ENCODE results near the gene ZNRD2. TPM values are rescaled to one million over a fixed set of nuclear protein-coding genes. Genes with fewer than 3 reads are reported as not detected.

Gene ZNRD2
- total RNA-seq, 2 experiments from 2014 or later = 39.2 to 40.7 TPM

DNA sequence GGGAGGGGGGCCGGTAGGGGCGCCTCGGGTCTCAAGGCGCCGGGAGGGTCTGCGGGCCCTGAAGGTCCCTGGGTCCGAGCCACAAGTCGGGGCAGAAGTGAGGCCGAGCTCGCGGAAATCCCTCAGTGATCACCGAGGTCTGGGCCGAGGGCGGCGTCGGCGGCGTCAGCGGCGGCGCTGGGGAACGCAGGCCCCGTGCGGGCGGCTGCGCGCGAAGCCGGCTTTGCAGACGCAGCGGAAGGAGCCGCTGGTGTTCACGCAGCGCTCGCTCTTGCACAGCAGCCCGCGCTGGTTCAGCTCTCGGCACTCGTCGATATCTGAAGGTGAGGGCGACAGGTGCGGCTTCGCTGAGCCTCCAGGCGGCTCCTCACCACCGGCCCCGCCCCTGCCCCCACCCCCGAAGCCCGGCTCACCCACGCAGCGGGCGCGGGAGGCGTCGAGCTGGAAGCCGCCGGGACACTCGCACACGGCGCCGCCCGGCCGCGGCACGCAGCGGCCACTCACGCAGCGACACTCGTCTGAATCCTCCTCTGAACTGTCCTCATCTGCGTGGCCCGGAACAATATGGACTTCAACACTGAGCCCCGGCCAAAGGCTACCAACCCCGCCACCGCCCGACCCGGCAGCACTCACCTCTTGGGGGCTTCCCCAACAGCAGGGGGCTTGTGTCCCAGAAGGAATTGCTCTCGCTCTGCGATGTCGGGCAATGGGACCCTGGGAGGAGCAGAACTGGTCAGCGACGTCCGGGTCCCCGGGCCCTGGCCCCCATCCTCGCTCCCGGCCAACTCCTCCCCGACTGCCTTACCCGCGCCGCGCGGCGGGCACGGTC lies 31.1 kb upstream of the ZNRD2 start:
- ATAC-seq = no peak
- ChIA-PET CTCF (interaction anchor here (1.7 to 8.4 kb wide), 9 partner anchors 10 to 279 kb away, joined by 4 to 172 read pairs (median 33); partner anchors contain the start of genes EHBP1L1, FAM89B, KCNK7 and LTBP3), POLR2A (interaction anchor here (1.1 to 1.4 kb wide), 5 partner anchors 13 to 114 kb away, joined by 3 to 5 read pairs (median 3); partner anchors contain the start of gene MALAT1)
- no peaks in the 10 kb centered on the region for H3K27me3 Mint-ChIP-seq (ENCODE audit: low read depth)
- H3K9me3 Mint-ChIP-seq (ENCODE audit: insufficient read depth) = no peaks in the 10 kb centered on the region
- H3K27ac Mint-ChIP-seq = no peak overlapping the region
- H3K4me1 Mint-ChIP-seq (ENCODE audit: low read depth) = peaks cover 17% of the 10 kb centered on the region
- H3K36me3 Mint-ChIP-seq (ENCODE audit: low read depth) = peaks cover 16% of the 10 kb centered on the region
- peak overlapping the region; percentile 28 for H3K4me3 Mint-ChIP-seq
- no peak for DNase-seq

- ATAC-seq (peak; percentile 79), DNase-seq (no peak)
- Mint-ChIP-seq H3K27me3 (ENCODE audit: low read depth) (no peaks in the 10 kb centered on the region), H3K9me3 (ENCODE audit: insufficient read depth) (no peaks in the 10 kb centered on the region), H3K36me3 (ENCODE audit: low read depth) (peaks cover 12% of the 10 kb centered on the region), H3K4me3 (peak overlapping the region; percentile 79), H3K27ac (peak overlapping the region; percentile 82), H3K4me1 (ENCODE audit: low read depth) (peaks cover 14% of the 10 kb centered on the region)
- CTCF ChIA-PET = interaction anchor here (0.7 to 8.4 kb wide), 21 partner anchors 9 to 417 kb away, joined by 3 to 172 read pairs (median 8); partner anchors contain the start of genes EHBP1L1, FAM89B, FAU and KAT5
- POLR2A ChIA-PET = interaction anchor here (1.0 to 2.2 kb wide), 8 partner anchors 9 to 114 kb away, joined by 3 to 9 read pairs (median 4); partner anchors contain the start of genes EHBP1L1 and MALAT1
Observed at GRCh38 chr11:65539744-65540289, 30.5 kb upstream of the ZNRD2 start.

GRCh38 chr11:65540290-65541092 lies 29.8 kb upstream of the ZNRD2 start:
- Mint-ChIP-seq H3K36me3 (ENCODE audit: low read depth) (peaks cover 16% of the 10 kb centered on the region), H3K4me1 (ENCODE audit: low read depth) (peaks cover 20% of the 10 kb centered on the region)
- ATAC-seq = peak; percentile 91

GRCh38 chr11:65541093-65541982 lies 28.9 kb upstream of the ZNRD2 start:
- H3K9me3 Mint-ChIP-seq (ENCODE audit: insufficient read depth) = no peaks in the 10 kb centered on the region
- POLR2A ChIA-PET = interaction anchor here (0.6 to 2.2 kb wide), 12 partner anchors 11 to 179 kb away, joined by 3 to 9 read pairs (median 4); partner anchors contain the start of genes EHBP1L1, FAM89B, MAP3K11 and PCNX3
- peaks cover 27% of the 10 kb centered on the region for H3K4me1 Mint-ChIP-seq (ENCODE audit: low read depth)
- CTCF ChIA-PET = interaction anchor here (0.8 to 8.4 kb wide), 22 partner anchors 8 to 277 kb away, joined by 3 to 172 read pairs (median 8); partner anchors contain the start of genes EHBP1L1, FAM89B, KAT5 and KCNK7
- ATAC-seq (no peak), DNase-seq (no peak)
- peak overlapping the region; percentile 79 for H3K4me3 Mint-ChIP-seq
- peak overlapping the region; percentile 82 for H3K27ac Mint-ChIP-seq
- H3K27me3 Mint-ChIP-seq (ENCODE audit: low read depth) = no peaks in the 10 kb centered on the region
- peaks cover 15% of the 10 kb centered on the region for H3K36me3 Mint-ChIP-seq (ENCODE audit: low read depth)

More at GRCh38 chr11:65540290-65541092, 29.8 kb upstream of the ZNRD2 start:
- ChIA-PET POLR2A (interaction anchor here (0.6 to 2.2 kb wide), 14 partner anchors 10 to 180 kb away, joined by 3 to 9 read pairs (median 4); partner anchors contain the start of genes EHBP1L1, FAM89B, MALAT1 and MAP3K11), CTCF (interaction anchor here (0.7 to 8.4 kb wide), 25 partner anchors 8 to 418 kb away, joined by 3 to 172 read pairs (median 6); partner anchors contain the start of genes EHBP1L1, FAM89B, FAU and KAT5)
- Mint-ChIP-seq H3K27me3 (ENCODE audit: low read depth) (no peaks in the 10 kb centered on the region), H3K9me3 (ENCODE audit: insufficient read depth) (no peaks in the 10 kb centered on the region), H3K4me3 (peak overlapping the region; percentile 79), H3K27ac (peak overlapping the region; percentile 82)
- DNase-seq = peak; percentile 92

DNA sequence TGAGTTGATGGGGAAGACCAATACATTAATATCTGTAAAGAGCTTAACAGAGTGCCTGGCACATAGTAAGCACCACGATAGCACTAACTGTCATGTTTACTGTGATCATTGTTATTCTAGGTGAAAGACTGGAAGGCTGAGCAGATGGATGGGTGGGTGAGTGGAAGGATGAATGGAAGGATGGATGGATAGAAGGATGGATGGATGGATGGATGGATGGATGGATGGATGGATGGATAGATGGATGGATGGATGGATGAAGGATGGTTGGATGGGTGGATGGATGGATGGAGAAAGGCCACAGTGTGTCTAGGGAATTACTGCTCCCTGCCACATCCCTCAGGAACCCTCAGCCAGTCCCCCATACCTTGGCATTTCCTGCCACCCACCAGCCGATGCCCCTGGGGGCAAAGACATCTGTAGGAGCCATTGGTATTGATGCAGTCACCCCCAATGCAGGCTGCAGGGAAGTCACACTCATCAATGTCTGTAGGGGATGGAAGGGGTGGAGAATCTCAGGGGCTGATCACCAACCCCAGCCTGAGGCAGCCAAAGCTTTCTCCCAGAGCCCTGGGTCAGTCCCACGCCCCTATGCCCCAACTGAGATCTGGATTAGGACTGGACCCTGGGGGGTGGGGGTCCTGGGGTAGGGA lies 27.4 kb upstream of the ZNRD2 start:
- Mint-ChIP-seq H3K27ac (no peak overlapping the region), H3K4me3 (no peak overlapping the region), H3K27me3 (ENCODE audit: low read depth) (no peaks in the 10 kb centered on the region), H3K36me3 (ENCODE audit: low read depth) (peaks cover 14% of the 10 kb centered on the region), H3K4me1 (ENCODE audit: low read depth) (peaks cover 38% of the 10 kb centered on the region), H3K9me3 (ENCODE audit: insufficient read depth) (no peaks in the 10 kb centered on the region)
- DNase-seq (no peak), ATAC-seq (no peak)
- POLR2A ChIA-PET = interaction anchor here (0.6 to 1.6 kb wide), 3 partner anchors 22 to 31 kb away, joined by 3 to 5 read pairs (median 4); partner anchors contain the start of gene ZNRD2
- CTCF ChIA-PET = interaction anchor here (2.1 to 8.4 kb wide), 6 partner anchors 10 to 72 kb away, joined by 7 to 172 read pairs (median 33); partner anchors contain the start of genes FAM89B, KCNK7, LTBP3 and MAP3K11

GRCh38 chr11:65545853-65546216 lies 24.4 kb upstream of the ZNRD2 start:
- ChIA-PET POLR2A (interaction anchor here (1.7 kb wide), 1 partner anchor 20 kb away, joined by 5 read pairs; no protein-coding TSS in a partner anchor), CTCF (interaction anchor here (1.1 to 8.4 kb wide), 4 partner anchors 11 to 45 kb away, joined by 3 to 172 read pairs (median 4); partner anchors contain the start of genes KCNK7 and ZNRD2)
- ATAC-seq (no peak), DNase-seq (no peak)
- no peaks in the 10 kb centered on the region for H3K27me3 Mint-ChIP-seq (ENCODE audit: low read depth)
- peaks cover 52% of the 10 kb centered on the region for H3K4me1 Mint-ChIP-seq (ENCODE audit: low read depth)
- H3K36me3 Mint-ChIP-seq (ENCODE audit: low read depth) = peaks cover 35% of the 10 kb centered on the region
- H3K4me3 Mint-ChIP-seq = peak overlapping the region; percentile 56
- no peaks in the 10 kb centered on the region for H3K9me3 Mint-ChIP-seq (ENCODE audit: insufficient read depth)
- H3K27ac Mint-ChIP-seq = peak overlapping the region; percentile 41

- peaks cover 40% of the 10 kb centered on the region for H3K36me3 Mint-ChIP-seq (ENCODE audit: low read depth)
- ATAC-seq (peak; percentile 92), DNase-seq (peak; percentile 98)
- no peaks in the 10 kb centered on the region for H3K9me3 Mint-ChIP-seq (ENCODE audit: insufficient read depth)
- no peaks in the 10 kb centered on the region for H3K27me3 Mint-ChIP-seq (ENCODE audit: low read depth)
- H3K4me3 Mint-ChIP-seq = peak overlapping the region; percentile 72
- H3K4me1 Mint-ChIP-seq (ENCODE audit: low read depth) = peaks cover 52% of the 10 kb centered on the region
- H3K27ac Mint-ChIP-seq = peak overlapping the region; percentile 87
- POLR2A ChIA-PET = interaction anchor here (0.6 to 1.7 kb wide), 6 partner anchors 10 to 41 kb away, joined by 3 to 5 read pairs (median 4); partner anchors contain the start of genes FAM89B and ZNRD2
- CTCF ChIA-PET = interaction anchor here (1.1 to 8.4 kb wide), 6 partner anchors 11 to 44 kb away, joined by 3 to 172 read pairs (median 4); partner anchors contain the start of genes FAM89B, KCNK7 and ZNRD2
Observed at GRCh38 chr11:65546217-65546958, 23.9 kb upstream of the ZNRD2 start.

DNA sequence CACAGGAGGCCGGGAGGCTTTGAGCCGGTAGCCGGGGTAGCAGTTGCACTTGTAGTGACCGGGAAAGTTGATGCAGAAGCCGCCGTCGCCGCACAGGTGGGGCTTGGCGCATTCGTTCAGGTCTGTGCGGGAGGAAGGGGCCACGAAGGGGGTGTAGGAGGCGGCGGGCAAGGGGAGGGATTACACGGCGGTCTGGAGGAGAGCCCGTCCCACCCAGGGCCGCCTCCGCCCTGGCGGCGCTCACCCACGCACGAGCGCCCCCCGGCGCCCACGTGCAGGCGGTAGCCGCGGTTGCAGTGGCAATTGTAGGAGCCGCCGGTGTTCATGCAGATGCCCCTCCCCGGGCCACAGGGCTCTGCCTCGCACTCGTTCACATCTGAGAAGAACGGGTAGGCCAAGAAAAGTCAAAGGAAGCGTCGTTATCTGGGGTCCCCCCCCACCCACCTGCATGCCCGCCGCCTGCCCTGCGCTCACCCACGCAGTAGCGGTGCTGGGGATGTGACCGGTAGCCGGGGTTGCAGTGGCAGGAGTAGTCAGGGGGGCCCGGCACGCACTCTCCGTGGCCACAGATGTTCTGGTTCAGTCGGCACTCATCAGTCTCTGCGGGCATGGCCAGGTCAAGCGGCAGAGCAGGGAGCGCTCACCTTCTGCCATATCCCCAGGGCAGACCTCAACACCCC lies 22.7 kb upstream of the ZNRD2 start:
- Mint-ChIP-seq H3K36me3 (ENCODE audit: low read depth) (peaks cover 52% of the 10 kb centered on the region), H3K9me3 (ENCODE audit: insufficient read depth) (no peaks in the 10 kb centered on the region), H3K4me1 (ENCODE audit: low read depth) (peaks cover 57% of the 10 kb centered on the region), H3K4me3 (peak overlapping the region; percentile 72), H3K27me3 (ENCODE audit: low read depth) (no peaks in the 10 kb centered on the region), H3K27ac (peak overlapping the region; percentile 69)
- ATAC-seq = no peak
- DNase-seq = no peak
- CTCF ChIA-PET = interaction anchor here (1.3 to 8.4 kb wide), 5 partner anchors 9 to 43 kb away, joined by 3 to 172 read pairs (median 5); partner anchors contain the start of genes FAM89B and KCNK7
- POLR2A ChIA-PET = interaction anchor here (0.9 to 1.1 kb wide), 3 partner anchors 9 to 49 kb away, joined by 3 to 5 read pairs (median 3); partner anchors contain the start of genes MALAT1 and ZNRD2
